HG02885 (cell line): ENCODE data around the gene CHD6.
"Not testable (repeated sequence)": the region's sequence is repeated elsewhere in the genome, so short reads cannot be mapped to it uniquely, and the experiment has no call there.

Source experiments
- ATAC-seq: cut with Tn5 transposase; IDR thresholded peaks from one replicate; pipeline ENCODE4 v1.9.1; 2021; ENCODE audit warnings: mild to moderate bottlenecking; ENCODE audit not compliant: unreplicated experiment, poor library complexity

CHD6 gene

DNA sequence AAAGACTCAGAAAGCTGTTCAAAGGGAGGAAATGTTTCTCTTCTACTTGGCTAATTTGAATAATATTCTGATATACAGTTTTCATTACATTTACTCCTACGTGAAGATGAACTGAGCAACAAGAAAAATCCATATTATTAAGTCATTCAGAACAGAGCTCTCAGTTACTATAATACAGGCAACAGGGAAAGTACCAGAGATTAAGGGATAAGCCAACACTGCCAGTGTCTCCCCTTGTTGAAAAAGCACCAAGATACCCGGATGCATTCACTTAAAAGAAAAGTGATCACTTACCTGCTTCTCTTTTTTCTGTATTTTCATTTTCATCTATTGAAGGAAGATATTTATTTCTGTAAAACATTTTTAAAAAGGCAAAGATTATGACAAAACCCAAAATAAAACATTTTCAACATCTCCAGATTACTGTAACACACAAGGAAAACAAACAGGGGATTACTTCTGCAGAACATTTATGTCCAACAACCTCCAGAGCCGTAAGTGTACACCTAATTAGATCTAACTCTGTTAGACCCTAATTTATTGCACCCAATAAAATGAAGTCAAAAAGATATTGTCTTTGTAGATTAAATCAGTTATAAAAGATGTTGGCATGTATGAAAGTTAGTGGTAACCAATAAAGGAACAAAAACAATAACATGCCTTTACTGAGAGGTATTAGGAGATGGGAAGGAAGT is 67.0 kb downstream of the CHD6 start:
- ATAC-seq: no peak

DNA sequence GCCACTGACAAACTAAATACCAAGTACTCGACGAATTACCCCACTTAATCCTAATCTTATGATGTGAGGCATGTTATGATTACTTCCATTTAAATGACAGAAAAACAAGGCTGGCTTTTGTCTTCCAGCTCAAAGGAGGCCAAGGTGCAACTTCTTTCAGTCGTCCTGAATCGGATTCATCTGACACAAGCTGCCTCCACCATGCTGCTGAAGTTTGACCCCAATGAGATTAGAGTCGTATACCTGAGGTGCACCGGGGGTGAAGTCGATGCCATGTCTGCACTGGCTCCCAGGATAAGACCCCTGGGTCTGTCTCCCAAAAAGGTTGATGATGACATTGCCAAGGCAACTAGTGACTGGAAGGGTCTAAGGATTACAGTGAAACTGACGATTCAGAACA is 71.0 kb downstream of the CHD6 start:
- ATAC-seq: no peak

DNA sequence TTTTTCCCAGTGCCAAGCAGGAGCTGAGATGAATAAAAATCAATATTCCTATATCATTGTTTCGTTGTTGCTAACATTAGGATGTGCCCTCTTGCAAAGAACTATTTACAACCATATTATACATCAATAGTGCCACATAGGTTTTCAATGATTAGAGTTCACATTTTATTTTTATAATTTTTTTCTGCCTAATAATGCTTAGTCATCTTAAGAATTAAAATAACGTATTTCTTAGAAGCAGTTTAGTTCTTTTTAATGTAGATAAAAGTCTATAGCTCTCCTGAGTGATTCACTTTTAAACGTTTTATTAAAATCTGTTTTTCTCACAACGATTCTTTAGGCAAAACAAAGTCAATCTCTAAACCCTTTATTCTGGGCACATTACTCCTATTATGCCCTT is 71.6 kb downstream of the CHD6 start:
- ATAC-seq: no peak

DNA sequence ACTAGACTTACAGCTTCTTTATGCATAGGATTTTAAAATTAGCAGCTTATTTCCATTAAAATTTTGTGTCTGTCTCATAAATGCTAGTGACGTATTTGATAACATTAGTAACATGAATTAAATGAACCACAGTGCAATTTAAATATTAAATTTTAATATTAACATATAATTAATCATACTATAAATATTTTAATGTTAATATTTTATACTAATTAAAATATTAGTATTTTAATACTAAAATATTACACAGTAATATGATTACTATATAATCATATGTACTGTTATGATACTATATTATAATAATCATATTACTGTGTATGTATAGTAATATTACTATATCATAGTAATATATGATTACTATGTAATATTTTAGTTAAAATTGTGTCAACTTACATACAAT is 73.7 kb downstream of the CHD6 start:
- no peak for ATAC-seq

DNA sequence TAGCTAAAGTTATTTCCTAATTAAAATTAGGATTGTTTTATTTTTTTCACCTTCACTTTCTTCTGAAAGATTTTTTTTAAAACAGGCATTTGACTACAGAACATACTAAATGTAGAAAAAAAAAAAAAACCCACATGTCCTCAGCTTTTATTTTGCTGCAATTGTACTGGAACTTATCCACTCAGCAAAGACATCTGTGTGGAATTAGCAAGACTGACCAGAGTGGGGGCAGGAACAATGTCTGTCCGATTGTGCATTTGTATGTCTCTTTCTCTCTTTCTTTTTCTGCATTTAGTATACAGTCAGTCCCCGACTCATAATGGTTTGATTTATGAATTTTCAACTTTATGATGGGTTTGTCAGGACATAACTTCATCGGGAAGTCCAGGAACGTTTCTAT is 77.3 kb downstream of the CHD6 start:
- no peak for ATAC-seq

DNA sequence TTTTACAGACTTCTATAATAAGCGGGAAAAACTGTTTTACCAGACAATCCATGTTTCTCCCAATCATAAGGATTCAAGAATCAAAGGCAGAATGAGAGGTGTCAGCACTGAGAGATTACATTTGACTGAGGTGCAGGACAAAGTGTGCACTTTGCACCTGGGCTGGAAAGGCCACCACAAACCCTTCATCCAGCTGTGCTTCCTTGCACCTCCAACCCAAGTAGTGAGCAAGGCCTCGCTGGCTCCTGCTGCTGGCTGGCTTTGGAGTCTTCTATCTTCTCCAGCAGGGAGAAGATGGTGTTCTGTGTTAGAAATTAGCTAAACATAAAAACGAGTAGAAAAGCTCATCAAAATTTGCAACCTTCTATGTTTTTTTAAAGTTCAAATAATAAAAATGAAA is 77.7 kb downstream of the CHD6 start:
- no peak for ATAC-seq

GRCh38 chr20:41538810-41539596 is 79.2 kb downstream of the CHD6 start:
- no peak for ATAC-seq

DNA sequence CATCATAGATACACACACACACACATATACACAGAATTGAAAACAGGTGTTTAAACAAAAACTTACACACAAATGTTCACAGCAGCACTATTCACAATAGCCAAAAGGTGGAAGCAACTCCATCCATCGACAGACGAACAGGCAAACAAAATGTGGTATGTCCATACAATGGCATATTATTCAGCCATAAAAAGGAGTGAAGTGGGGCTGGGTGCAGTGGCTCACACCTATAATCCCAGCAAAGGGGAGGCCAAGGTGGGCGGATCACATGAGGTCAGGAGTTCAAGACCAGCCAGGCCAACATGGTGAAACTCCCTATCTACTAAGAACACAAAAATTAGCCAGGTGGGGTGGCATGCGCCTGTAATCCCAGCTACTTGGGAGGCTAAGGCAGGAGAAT is 80.3 kb downstream of the CHD6 start:
- no peak for ATAC-seq

- not testable (repeated sequence) for ATAC-seq
Observed at GRCh38 chr20:41535551-41535950, 82.6 kb downstream of the CHD6 start.

DNA sequence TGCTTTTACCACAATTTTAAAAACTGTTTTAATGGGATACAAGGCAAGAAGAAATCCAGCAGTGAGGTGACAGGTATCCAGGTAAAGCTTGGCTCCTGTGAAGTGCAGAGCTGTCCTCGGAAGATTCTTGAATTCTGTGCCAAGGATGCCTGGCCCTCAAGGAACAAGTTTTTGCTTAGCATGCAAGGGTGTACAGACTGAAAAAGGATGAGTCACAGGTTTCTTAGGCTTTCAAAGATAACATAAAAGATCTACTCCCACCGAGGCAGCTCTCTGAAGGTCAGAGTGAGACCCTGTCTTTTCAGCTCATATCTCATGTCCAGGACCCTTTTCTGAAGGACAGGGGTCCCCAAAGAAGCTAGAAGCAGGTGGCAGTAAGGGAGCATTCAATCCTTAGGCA is 83.3 kb downstream of the CHD6 start:
- ATAC-seq: no peak

DNA sequence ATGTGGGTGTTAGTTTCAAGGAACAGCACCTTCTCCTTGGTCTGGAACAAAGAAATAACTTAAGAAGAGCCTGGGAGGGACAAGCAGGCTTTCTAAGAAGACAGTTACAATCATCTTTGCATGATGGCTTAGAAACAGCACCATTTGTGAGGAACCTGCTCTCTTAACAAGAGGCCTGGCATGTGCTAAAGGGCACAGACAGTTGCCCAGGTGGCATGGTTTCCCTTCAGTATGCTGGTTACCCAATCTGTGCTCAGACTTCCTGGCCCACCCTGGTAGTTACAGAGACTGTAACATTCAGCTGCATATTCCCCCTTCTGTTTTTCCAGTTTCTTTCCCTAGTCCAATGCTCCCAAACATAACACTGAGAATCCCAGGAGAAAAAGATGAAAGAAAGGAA is 84.0 kb downstream of the CHD6 start:
- ATAC-seq: no peak

- no peak for ATAC-seq
Observed at GRCh38 chr20:41533537-41534136, 84.5 kb downstream of the CHD6 start.

- no peak for ATAC-seq
Observed at GRCh38 chr20:41532935-41533334, 85.2 kb downstream of the CHD6 start.

DNA sequence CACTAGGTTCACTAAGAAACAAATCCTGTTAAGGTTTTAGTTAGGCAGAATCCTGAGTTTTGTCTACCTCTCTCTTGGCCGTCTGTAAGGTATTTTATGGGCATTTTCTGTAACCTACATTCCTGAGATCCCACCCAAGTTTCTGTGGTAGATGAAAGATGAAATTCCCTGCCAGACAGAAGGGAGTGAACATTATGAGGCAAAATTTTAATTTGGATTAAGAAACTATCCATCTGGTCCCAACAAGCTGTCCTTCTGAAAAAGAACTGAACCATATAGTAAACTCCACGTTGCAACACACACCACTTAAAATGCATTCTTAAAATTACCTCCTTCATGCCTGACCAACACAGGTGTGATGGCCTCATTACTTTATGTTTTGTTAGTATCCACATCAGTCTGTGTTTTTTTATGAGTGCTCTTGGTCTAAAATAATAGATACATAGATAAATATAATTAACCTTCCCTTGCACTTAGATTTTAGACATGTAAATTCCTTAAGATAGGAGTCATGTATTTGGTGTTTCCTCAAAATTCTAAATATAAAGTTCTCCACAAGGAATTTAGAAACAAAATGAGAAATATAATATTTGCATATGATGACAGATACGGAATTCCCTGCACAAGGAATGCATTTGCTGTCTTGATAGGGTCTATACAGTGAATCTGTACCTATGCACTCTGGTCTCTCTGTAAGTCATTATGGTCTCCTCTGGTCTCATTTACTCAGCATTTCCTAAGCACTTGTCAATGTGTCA is 86.5 kb downstream of the CHD6 start:
- ATAC-seq: no peak

GRCh38 chr20:41530923-41531322 is 87.3 kb downstream of the CHD6 start:
- no peak for ATAC-seq

DNA sequence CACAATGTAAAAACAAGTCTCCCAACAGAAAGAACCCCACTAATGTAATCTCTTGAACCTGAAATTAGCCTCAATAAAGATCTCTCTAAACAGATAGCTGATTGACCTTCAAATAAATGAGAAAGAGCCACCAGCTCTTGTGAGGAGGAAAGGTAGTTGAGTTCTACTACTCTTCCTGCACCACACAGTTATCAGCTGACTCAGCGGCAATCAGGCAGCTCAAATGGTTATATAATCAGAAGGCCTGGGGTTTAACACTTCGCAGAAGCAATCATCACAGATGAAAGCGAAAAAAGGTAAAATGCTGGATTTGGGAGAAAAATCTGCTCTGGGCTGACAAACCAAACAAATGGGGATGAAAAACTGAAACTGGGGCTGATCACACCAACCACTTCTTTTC is 91.8 kb downstream of the CHD6 start:
- ATAC-seq: no peak

GRCh38 chr20:41524980-41525613 is 93.1 kb downstream of the CHD6 start:
- no peak for ATAC-seq

GRCh38 chr20:41523857-41524256 is 94.3 kb downstream of the CHD6 start:
- ATAC-seq: no peak

GRCh38 chr20:41513829-41514228 is 104.3 kb downstream of the CHD6 start:
- no peak for ATAC-seq

GRCh38 chr20:41512624-41513023 is 105.6 kb downstream of the CHD6 start:
- no peak for ATAC-seq
